HepG2 (cell line): Measurements from ENCODE around the gene MEIOB. TPM values are rescaled to one million over a fixed set of nuclear protein-coding genes. Genes with fewer than 3 reads are reported as not detected.
A peak's percentile ranks its signal among the peaks of the same experiment; 100 is the strongest.

Experiments
- ATAC-seq: fragments of 200-7000 bp; cut with Tn5 transposase; 3 replicates; pipeline ENCODE4 v1.9.1; 2020; ENCODE audit warnings: mild to moderate bottlenecking, moderate library complexity
- BruUV-seq: library from RNA; stranded (reverse); fragments of 400-500 nt; replicated peaks from 2 replicates; lab custom pipeline; 2021; lab: Mats Ljungman, UMichigan
- CTCF ChIA-PET: fragments of 300-600 bp; formaldehyde crosslinking; extraction: SDS; loops from one replicate; lab custom pipeline; 2021; ENCODE audit warnings: low total read pairs, inconsistent platforms, low intra/inter-chr PET ratio; lab: Yijun Ruan, JAX
- POLR2A ChIA-PET: fragments of 350-600 bp; sonication (Branson Sonifier 250); formaldehyde crosslinking; loops from one replicate; lab custom pipeline; 2020; ENCODE audit warnings: antibody characterized with exemption, inconsistent platforms; lab: Yijun Ruan, JAX
- DNase-seq: peaks from one replicate; pipeline ENCODE4 v3.0.0-alpha.2; 2015; ENCODE audit warnings: low spot score
- FAIRE-seq: peaks from 3 replicates; lab custom pipeline; 2011; peaks lifted over from hg19 to GRCh38; lab: Jason Lieb, UNC
- H2AFZ ChIP-seq: one replicate; pipeline ENCODE4 v1.6.1; 2011; ENCODE audit warnings: low read length, inconsistent platforms
- H3K27ac ChIP-seq: fragments of 300-600 bp; 3 replicates; pipeline ENCODE4 v1.8.0; 2011; ENCODE audit warnings: mixed run types, mild to moderate bottlenecking, mixed read lengths, low read length, inconsistent platforms; ENCODE audit not compliant: insufficient read depth; ENCODE audit errors: extremely low read length
- H3K27me3 ChIP-seq, 2 experiments: fragments of 200-600 bp in 1 of 2; 2 replicates in 1 of 2; 3 replicates in 1 of 2; pipeline versions ENCODE4 v1.6.0 to v1.8.0; 2011; ENCODE audit warnings: low read length in 2 of 2, mild to moderate bottlenecking in 2 of 2, moderate library complexity in 2 of 2, inconsistent platforms in 1 of 2; ENCODE audit not compliant: insufficient read depth in 2 of 2, control insufficient read depth in 1 of 2
- H3K36me3 ChIP-seq, 2 experiments: fragments of 200-600 bp in 1 of 2; replicated peaks in 1 of 2; 2 replicates in 1 of 2; 3 replicates in 1 of 2; pipeline versions ENCODE4 v1.5.1 to v1.8.0; 2011; ENCODE audit warnings: low read length in 2 of 2, inconsistent platforms in 1 of 2; ENCODE audit not compliant: insufficient read depth in 2 of 2, control insufficient read depth in 1 of 2
- H3K4me1 ChIP-seq: 2 replicates; pipeline ENCODE4 v1.5.1; 2012; ENCODE audit warnings: low read length, inconsistent platforms; ENCODE audit not compliant: insufficient read depth
- H3K4me2 ChIP-seq: 2 replicates; pipeline ENCODE4 v1.6.0; 2011; ENCODE audit warnings: low read depth, low read length, inconsistent platforms
- H3K4me3 ChIP-seq, 3 experiments: fragments of 200-600 bp in 1 of 3; sonication (generic), shearing (Covaris generic) in 1 of 3; replicated peaks in 1 of 3; 2 replicates each; pipeline ENCODE4 v1.5.1; 2011 to 2016; ENCODE audit warnings: low read length in 3 of 3, inconsistent platforms in 2 of 3, low read depth in 2 of 3, mild to moderate bottlenecking in 2 of 3, control low read depth in 1 of 3, mixed read lengths in 1 of 3; ENCODE audit not compliant: insufficient read depth in 1 of 3
- H3K79me2 ChIP-seq: one replicate; pipeline ENCODE4 v1.6.1; 2011; ENCODE audit warnings: low read length, inconsistent platforms; ENCODE audit not compliant: insufficient read depth
- H3K9ac ChIP-seq: 2 replicates; pipeline ENCODE4 v1.6.0; 2011; ENCODE audit warnings: mild to moderate bottlenecking, low read depth, low read length, inconsistent platforms; ENCODE audit not compliant: insufficient read depth
- H3K9me3 ChIP-seq: 2 replicates; pipeline ENCODE4 v1.5.1; 2012; ENCODE audit warnings: mild to moderate bottlenecking, low read length
- H4K20me1 ChIP-seq: 2 replicates; pipeline ENCODE4 v1.6.0; 2011; ENCODE audit warnings: inconsistent platforms, mild to moderate bottlenecking, low read length, moderate library complexity; ENCODE audit not compliant: insufficient read depth
- AGO2 ChIP-seq: fragments of 200-400 bp; formaldehyde crosslinking; optimal IDR thresholded peaks from 2 replicates; pipeline ENCODE3; 2017; ENCODE audit warnings: mild to moderate bottlenecking, low read depth, low read length, moderate library complexity
- PRMT3 ChIP-seq: sonication (generic); formaldehyde crosslinking; IDR thresholded peaks from 2 replicates; pipeline ENCODE4 v1.8.1; 2022; ENCODE audit warnings: low read depth, mild to moderate bottlenecking, moderate library complexity, missing genetic modification reagents, borderline replicate concordance
- RFX3 ChIP-seq: IDR thresholded peaks from 2 replicates; pipeline ENCODE4 v1.6.1; 2016; ENCODE audit warnings: missing biosample characterization, missing genetic modification reagents
- ZNF383 ChIP-seq: sonication (generic); formaldehyde crosslinking; IDR thresholded peaks from 2 replicates; pipeline ENCODE4 v1.4.0; 2020; ENCODE audit warnings: missing genetic modification reagents, mild to moderate bottlenecking, borderline replicate concordance
- ZNF496 ChIP-seq: sonication (generic); formaldehyde crosslinking; IDR thresholded peaks from 2 replicates; pipeline ENCODE4 v1.8.1; 2023; ENCODE audit warnings: mild to moderate bottlenecking, moderate library complexity, missing genetic modification reagents; ENCODE audit not compliant: insufficient replicate concordance
- WGBS: methylation state at CpG from one replicate; pipeline ENCODE4 v1.1.6; 2017; ENCODE audit warnings: low lambda C conversion rate; 5-methylcytosine and 5-hydroxymethylcytosine counted together
- in situ Hi-C: cut with HindIII; loops from 2 replicates; pipeline ENCODE4 v1.10.0; 2017; ENCODE audit warnings: low pct_unique_long_range_greater_than_20kb; ENCODE audit not compliant: extremely low pct_ligation_motif_present
- intact Hi-C: fragments of 100-400 bp; cut with micrococcal nuclease; formaldehyde crosslinking; loops from one replicate; pipeline ENCODE4 v1.10.0; 2022; ENCODE audit not compliant: unreplicated experiment
- polyA plus RNA-seq, 8 experiments: library from polyadenylated mRNA; depleted of rRNA in 3 of 8; stranded (reverse) in 7 of 8; unstranded in 1 of 8; fragments of >200 nt; fragmentation: Illumina TruSeq in 4 of 8; extraction: Trizol in 4 of 8; gene quantifications; 2 replicates each; pipeline versions ENCODE4 v1.2.1 to v1.2.3, GENCODE V29; 2011 to 2016; ENCODE audit warnings: low read depth in 4 of 8, missing spikeins in 1 of 8, mixed read lengths in 1 of 8; ENCODE audit not compliant: insufficient read depth in 1 of 8
- total RNA-seq, 5 experiments: library from RNA; depleted of rRNA; stranded (reverse); fragments of >200 nt; fragmentation: Illumina TruSeq; extraction: Trizol; gene quantifications; 2 replicates each; pipeline ENCODE4 v1.2.3, GENCODE V29; 2016; ENCODE audit warnings: low read depth in 1 of 5
- TF ChIP-seq, protein P1 (sequence below): sonication (generic); formaldehyde crosslinking; IDR thresholded peaks from 2 replicates; pipeline ENCODE4 v1.8.0; 2022; ENCODE audit warnings: mild to moderate bottlenecking, missing genetic modification reagents
- TF ChIP-seq, protein P2 (sequence below): sonication (generic); formaldehyde crosslinking; IDR thresholded peaks from 2 replicates; pipeline ENCODE4 v1.4.0; 2020; ENCODE audit warnings: mild to moderate bottlenecking, low read depth, missing genetic modification reagents
- TF ChIP-seq, protein P3 (sequence below): sonication (generic); formaldehyde crosslinking; IDR thresholded peaks from 2 replicates; pipeline ENCODE4 v1.8.1; 2023; ENCODE audit warnings: mild to moderate bottlenecking, missing genetic modification reagents, borderline replicate concordance

The MEIOB gene
- total and polyA plus RNA-seq, 2 of the 13 experiments (the other 11 are each of a cell fraction or from before 2014, with no cell fraction given), result 0.17 TPM; not detected in 1

DNA sequence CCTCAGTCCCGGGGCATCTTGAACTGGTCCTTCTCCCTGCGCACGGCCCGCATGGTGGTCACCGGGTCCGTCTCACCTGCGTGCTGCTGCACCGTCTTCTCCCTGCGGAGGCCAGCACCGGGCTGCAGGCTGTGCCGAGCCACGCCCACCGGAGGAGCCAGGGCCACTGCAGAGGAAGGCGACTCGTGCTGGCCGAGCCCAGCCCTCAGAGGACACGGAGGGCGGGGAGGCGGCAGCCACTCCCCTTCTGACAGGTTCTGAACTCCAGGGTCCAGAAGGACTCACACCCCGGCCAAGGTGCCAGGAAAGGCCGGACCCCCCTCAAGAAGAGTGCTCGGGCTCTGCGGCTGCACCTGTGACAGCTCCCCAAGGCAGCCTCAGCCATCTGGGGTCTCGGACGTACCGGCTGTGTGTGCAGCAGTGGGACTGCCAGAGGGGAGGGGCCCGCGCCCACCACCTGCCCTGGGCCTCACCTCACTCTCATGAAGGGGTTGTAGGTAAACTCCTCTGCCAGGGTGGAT, 62.6 kb downstream of the MEIOB start:
- ATAC-seq (no peak; the same call in 2 of the 3 replicates), FAIRE-seq (no peak), DNase-seq (no peak)
- H4K20me1 ChIP-seq, result peaks cover 5% of the 10 kb centered on the region; the same call in 1 of the 2 replicates
- no peak overlapping the region for H3K4me2 ChIP-seq
- H3K9me3 ChIP-seq, result no peaks in the 10 kb centered on the region
- H3K9ac ChIP-seq, result no peak overlapping the region
- no peak overlapping the region for H2AFZ ChIP-seq
- peaks cover 11 to 26% of the 10 kb centered on the region in 2 experiments; a peak in 4 of 5 replicates for H3K36me3 ChIP-seq
- POLR2A ChIA-PET, result no interaction called here
- H3K27me3 ChIP-seq, result no peaks in the 10 kb centered on the region
- no peak overlapping the region for H3K27ac ChIP-seq
- no peak overlapping the region for H3K4me3 ChIP-seq
- WGBS, result 83% methylated on average over 10 of the region's 28 CpGs
- intact Hi-C loops, result no loop called here
- CTCF ChIA-PET, result no interaction called here
- no TSS peak for BruUV-seq
- in situ Hi-C loops, result no loop called here
- H3K4me1 ChIP-seq, result peaks cover 10% of the 10 kb centered on the region
- no peak for TF ChIP-seq PRMT3 (CRISPR knock-in tag)
- TF ChIP-seq AGO2, result peak; percentile 58
- TF ChIP-seq, protein P1, sequence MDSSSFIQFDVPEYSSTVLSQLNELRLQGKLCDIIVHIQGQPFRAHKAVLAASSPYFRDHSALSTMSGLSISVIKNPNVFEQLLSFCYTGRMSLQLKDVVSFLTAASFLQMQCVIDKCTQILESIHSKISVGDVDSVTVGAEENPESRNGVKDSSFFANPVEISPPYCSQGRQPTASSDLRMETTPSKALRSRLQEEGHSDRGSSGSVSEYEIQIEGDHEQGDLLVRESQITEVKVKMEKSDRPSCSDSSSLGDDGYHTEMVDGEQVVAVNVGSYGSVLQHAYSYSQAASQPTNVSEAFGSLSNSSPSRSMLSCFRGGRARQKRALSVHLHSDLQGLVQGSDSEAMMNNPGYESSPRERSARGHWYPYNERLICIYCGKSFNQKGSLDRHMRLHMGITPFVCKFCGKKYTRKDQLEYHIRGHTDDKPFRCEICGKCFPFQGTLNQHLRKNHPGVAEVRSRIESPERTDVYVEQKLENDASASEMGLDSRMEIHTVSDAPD, result no peak
- TF ChIP-seq, protein P2, sequence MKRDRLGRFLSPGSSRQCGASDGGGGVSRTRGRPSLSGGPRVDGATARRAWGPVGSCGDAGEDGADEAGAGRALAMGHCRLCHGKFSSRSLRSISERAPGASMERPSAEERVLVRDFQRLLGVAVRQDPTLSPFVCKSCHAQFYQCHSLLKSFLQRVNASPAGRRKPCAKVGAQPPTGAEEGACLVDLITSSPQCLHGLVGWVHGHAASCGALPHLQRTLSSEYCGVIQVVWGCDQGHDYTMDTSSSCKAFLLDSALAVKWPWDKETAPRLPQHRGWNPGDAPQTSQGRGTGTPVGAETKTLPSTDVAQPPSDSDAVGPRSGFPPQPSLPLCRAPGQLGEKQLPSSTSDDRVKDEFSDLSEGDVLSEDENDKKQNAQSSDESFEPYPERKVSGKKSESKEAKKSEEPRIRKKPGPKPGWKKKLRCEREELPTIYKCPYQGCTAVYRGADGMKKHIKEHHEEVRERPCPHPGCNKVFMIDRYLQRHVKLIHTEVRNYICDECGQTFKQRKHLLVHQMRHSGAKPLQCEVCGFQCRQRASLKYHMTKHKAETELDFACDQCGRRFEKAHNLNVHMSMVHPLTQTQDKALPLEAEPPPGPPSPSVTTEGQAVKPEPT (CRISPR knock-in tag), result no peak
- no peak for TF ChIP-seq ZNF496 (CRISPR knock-in tag)
- TF ChIP-seq RFX3 (CRISPR knock-in tag), result no peak
- TF ChIP-seq, protein P3, sequence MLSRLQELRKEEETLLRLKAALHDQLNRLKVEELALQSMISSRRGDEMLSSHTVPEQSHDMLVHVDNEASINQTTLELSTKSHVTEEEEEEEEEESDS (CRISPR knock-in tag), result no peak
- TF ChIP-seq ZNF383 (CRISPR knock-in tag), result no peak
- no peaks in the 10 kb centered on the region for H3K79me2 ChIP-seq
